Sigmoid colon (tissue), 7 donors: ENCODE data around the gene GPR85. TPM values are rescaled to one million over a fixed set of nuclear protein-coding genes. Genes with fewer than 3 reads are reported as not detected.

Source experiments
- DNase-seq: peaks from one replicate; pipeline ENCODE4 v3.0.0-alpha.2; 2019
- H3K27ac ChIP-seq, 4 donors: fragments of 200-600 bp; sonication (generic); one replicate each; pipeline ENCODE4 v1.5.1; 2016 to 2019; ENCODE audit warnings: mild to moderate bottlenecking in 1 of 4
- H3K27me3 ChIP-seq, 3 donors: fragments of 200-600 bp; sonication (generic); one replicate each; pipeline ENCODE4 v1.5.1; 2019; ENCODE audit warnings: mild to moderate bottlenecking in 1 of 3
- H3K36me3 ChIP-seq, 4 donors: fragments of 200-600 bp; sonication (generic); one replicate each; pipeline ENCODE4 v1.5.1; 2016 to 2019
- H3K4me1 ChIP-seq, 4 donors: fragments of 200-600 bp; sonication (generic); one replicate each; pipeline ENCODE4 v1.5.1; 2017 to 2019
- H3K4me3 ChIP-seq, 4 donors: fragments of 200-600 bp; sonication (generic); one replicate each; pipeline ENCODE4 v1.5.1; 2017 to 2019; ENCODE audit warnings: mild to moderate bottlenecking in 2 of 4, moderate library complexity in 1 of 4
- H3K9me3 ChIP-seq, 4 donors: fragments of 200-600 bp in 3 of 4; sonication (generic) in 3 of 4; one replicate each; pipeline versions ENCODE4 v1.5.1 to v1.6.1; 2013 to 2019
- CTCF ChIP-seq, 4 experiments: fragments of 450-650 bp in 3 of 4; fragments of 200-600 bp in 1 of 4; IDR thresholded peaks; one replicate each; pipeline ENCODE4 v1.5.1; 2016 to 2019; ENCODE audit warnings: antibody characterized with exemption in 4 of 4, mild to moderate bottlenecking in 3 of 4, moderate library complexity in 2 of 4
- EP300 ChIP-seq, 4 donors: sonication (generic); formaldehyde crosslinking; IDR thresholded peaks; one replicate each; pipeline ENCODE4 v1.6.1; 2017; ENCODE audit warnings: antibody characterized with exemption in 4 of 4
- POLR2A ChIP-seq, 2 donors: fragments of 450-650 bp; IDR thresholded peaks; one replicate each; pipeline ENCODE4 v1.6.1; 2016; ENCODE audit warnings: antibody characterized with exemption in 2 of 2, mild to moderate bottlenecking in 2 of 2, moderate library complexity in 2 of 2
- POLR2AphosphoS5 ChIP-seq, 4 donors: sonication (generic); formaldehyde crosslinking; IDR thresholded peaks; one replicate each; pipeline ENCODE4 v1.6.1; 2017; ENCODE audit warnings: antibody characterized with exemption in 4 of 4
- WGBS, 2 donors: extraction: QIAGEN DNeasy Blood & Tissue Kit; methylation state at CpG; one replicate each; pipeline ENCODE4 v1.1.7; 2013; 5-methylcytosine and 5-hydroxymethylcytosine counted together
- intact Hi-C: fragments of 100-400 bp; cut with DNase I; formaldehyde crosslinking; loops from one replicate; pipeline ENCODE4 v1.15.1; 2023
- polyA plus RNA-seq, 3 donors: library from polyadenylated mRNA; stranded (reverse); fragments of 200-250 nt; gene quantifications; one replicate each; pipeline ENCODE4 v1.2.3, GENCODE V29; 2013
- total RNA-seq, 4 donors: library from RNA; depleted of rRNA; stranded (reverse); fragments of >200 nt; gene quantifications; one replicate each; pipeline ENCODE4 v1.1.0, GENCODE V29; 2016
- donor health status: healthy with polysubstance abuse.
- donor health status: Bipolar disorder and iron deficiency.
- donor health status: healthy.

Gene GPR85
- total and polyA plus RNA-seq, 7 donors: 0.16 to 6.1 (median 0.44) TPM; not detected in 1

DNA sequence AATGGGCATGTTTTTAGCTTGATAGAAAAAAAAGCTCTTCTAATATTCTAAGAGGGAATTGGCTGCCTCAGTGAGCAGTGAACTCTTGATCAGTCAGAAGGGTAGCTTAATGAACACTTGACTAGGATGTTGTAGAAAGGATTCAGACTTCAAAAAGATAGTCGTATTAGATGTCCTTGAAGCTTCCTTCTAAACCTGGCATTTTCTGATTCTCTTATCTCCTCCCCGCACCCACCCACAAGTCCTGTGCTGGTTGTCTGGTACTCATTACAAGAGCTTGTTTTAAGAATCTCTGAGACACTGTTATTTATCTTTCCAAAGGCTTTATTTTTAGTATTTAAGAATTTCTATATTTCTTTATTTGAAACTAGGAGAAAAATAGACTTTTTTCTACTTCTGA, 39.1 kb upstream of the GPR85 start:
- intact Hi-C loops: no loop called here
- WGBS, 2 donors: 80 to 85% methylated on average over 2 of the region's 2 CpGs

GRCh38 chr7:113122744-113123143, 36.1 kb upstream of the GPR85 start:
- Histone ChIP-seq H3K4me3 (no peak overlapping the region), H3K9me3 (no peaks in the 10 kb centered on the region), H3K27me3 (no peaks in the 10 kb centered on the region), H3K36me3 (no peaks in the 10 kb centered on the region), H3K27ac (no peak overlapping the region), H3K4me1 (peaks cover 0 to 8% (median 1%) of the 10 kb centered on the region in 4 donors)
- no peak for DNase-seq
- intact Hi-C loops: no loop called here
- TF ChIP-seq POLR2A (IDR thresholded peaks at IDR 0.05): no peak
- TF ChIP-seq EP300 (IDR thresholded peaks at IDR 0.05): no peak
- TF ChIP-seq POLR2AphosphoS5 (IDR thresholded peaks at IDR 0.05): no peak
- no peak for TF ChIP-seq CTCF (IDR thresholded peaks at IDR 0.05)

More for the DNA sequence above, 39.1 kb upstream of the GPR85 start:
- no peaks in the 10 kb centered on the region for H3K36me3 ChIP-seq
- no peaks in the 10 kb centered on the region for H3K27me3 ChIP-seq
- H3K9me3 ChIP-seq: no peaks in the 10 kb centered on the region
- H3K4me3 ChIP-seq: no peak overlapping the region
- no peak for DNase-seq
- H3K27ac ChIP-seq: no peak overlapping the region
- no peaks in the 10 kb centered on the region for H3K4me1 ChIP-seq
- TF ChIP-seq EP300 (IDR thresholded peaks at IDR 0.05) (no peak), POLR2AphosphoS5 (IDR thresholded peaks at IDR 0.05) (no peak), POLR2A (IDR thresholded peaks at IDR 0.05) (no peak), CTCF (IDR thresholded peaks at IDR 0.05) (no peak)

GRCh38 chr7:113120647-113121046, 34.0 kb upstream of the GPR85 start:
- H3K27me3 ChIP-seq: no peaks in the 10 kb centered on the region
- H3K9me3 ChIP-seq: no peaks in the 10 kb centered on the region
- intact Hi-C loops: no loop called here
- H3K4me1 ChIP-seq: peaks cover 0 to 11% (median 4%) of the 10 kb centered on the region in 4 donors
- TF ChIP-seq POLR2AphosphoS5 (IDR thresholded peaks at IDR 0.05) (no peak), CTCF (IDR thresholded peaks at IDR 0.05) (no peak), POLR2A (IDR thresholded peaks at IDR 0.05) (no peak), EP300 (IDR thresholded peaks at IDR 0.05) (no peak)
- H3K27ac ChIP-seq: no peak overlapping the region
- 75 to 76% methylated on average over 1 of the region's 1 CpG for WGBS, 2 donors
- no peak for DNase-seq
- H3K4me3 ChIP-seq: no peak overlapping the region
- H3K36me3 ChIP-seq: peaks cover 0 to 6% (median 0%) of the 10 kb centered on the region in 4 donors

- H3K4me1 ChIP-seq: peaks cover 0 to 11% (median 4%) of the 10 kb centered on the region in 4 donors
- WGBS, 2 donors: 90 to 93% methylated on average over 6 of the region's 6 CpGs
- intact Hi-C loops: loop anchor here (2.0 to 10.0 kb wide), 2 partner anchors 179 to 325 kb away; partner anchors contain the start of gene TMEM168
- no peaks in the 10 kb centered on the region for H3K9me3 ChIP-seq
- peaks cover 0 to 8% (median 0%) of the 10 kb centered on the region in 4 donors for H3K36me3 ChIP-seq
- H3K27ac ChIP-seq: no peak overlapping the region
- H3K27me3 ChIP-seq: no peaks in the 10 kb centered on the region
- TF ChIP-seq EP300 (IDR thresholded peaks at IDR 0.05): no peak
- TF ChIP-seq POLR2A (IDR thresholded peaks at IDR 0.05): no peak
- no peak for TF ChIP-seq POLR2AphosphoS5 (IDR thresholded peaks at IDR 0.05)
- TF ChIP-seq CTCF (IDR thresholded peaks at IDR 0.05): no peak
- H3K4me3 ChIP-seq: no peak overlapping the region
- DNase-seq: no peak
Measured at GRCh38 chr7:113119429-113119828, 32.8 kb upstream of the GPR85 start.
